Stimulated activated naive CD4-positive, alpha-beta T cell (primary cell): ENCODE measurements around the gene SEMA3F.

Source experiments
- DNase-seq, 6 experiments: peaks; one replicate each; lab custom pipeline; 2025; lab: John Stamatoyannopoulos, UW

Gene SEMA3F

DNA sequence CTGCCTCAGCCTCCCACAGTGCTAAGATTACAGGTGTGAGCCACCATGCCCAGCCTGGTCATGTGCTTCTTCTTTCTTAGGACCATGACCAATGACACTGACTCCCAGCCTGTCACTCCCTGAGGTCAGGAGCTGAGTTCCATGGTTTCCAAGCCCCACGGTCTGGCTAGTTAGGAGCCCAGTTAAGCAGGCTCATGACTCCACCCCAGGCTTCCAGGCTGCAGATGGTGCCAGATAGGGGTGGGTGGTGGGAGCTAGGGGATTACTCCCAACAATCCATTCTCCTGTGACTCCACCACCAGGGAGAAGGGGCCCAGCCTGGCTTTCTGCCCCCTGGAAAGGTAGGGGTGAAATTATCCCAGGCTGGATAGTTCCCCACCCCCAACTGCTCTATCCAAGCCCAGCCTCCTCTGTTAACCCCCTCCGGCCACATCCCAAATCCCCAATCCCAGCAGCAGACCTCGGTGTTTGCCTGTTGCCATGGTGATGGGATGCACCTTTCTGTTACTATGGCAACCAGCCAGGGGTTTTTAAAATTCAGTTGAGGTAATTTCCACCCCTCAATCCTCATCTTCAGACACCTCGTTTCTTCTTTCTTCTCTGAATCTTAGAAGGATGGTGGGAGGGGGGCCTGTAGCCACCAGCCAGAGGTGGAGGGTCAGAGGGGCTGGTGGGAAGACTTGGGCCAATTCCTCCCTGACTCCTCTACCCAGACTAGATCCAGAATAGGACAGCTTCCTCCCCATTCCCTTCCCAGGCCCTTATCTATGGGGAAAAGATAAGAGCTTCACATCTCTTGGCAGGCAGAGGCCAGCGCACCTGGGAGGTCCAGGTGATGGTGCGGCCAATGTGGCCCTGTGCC, 22.5 kb upstream of the SEMA3F start:
- DNase-seq, result no peak

DNA sequence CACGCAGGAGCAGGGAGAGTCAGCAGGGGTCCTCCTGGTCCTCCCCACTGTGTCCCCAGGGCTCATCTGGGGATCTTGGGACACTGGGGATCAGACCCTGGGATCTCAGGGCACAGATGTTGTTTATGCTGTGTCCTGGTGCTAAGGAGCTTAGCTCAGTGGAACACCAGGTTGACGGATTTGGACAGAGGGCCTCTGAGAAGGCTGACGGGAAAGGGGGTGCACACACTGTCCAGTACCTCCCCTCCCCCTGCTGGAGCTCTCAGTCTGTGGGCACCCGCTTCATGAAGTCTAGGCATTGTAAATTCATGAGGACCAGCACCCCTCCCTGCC, 21.9 kb upstream of the SEMA3F start:
- no peak for DNase-seq

- no peak for DNase-seq
These were observed 20.8 kb upstream of the SEMA3F start for GRCh38 chr3:50134367-50134766.

DNA sequence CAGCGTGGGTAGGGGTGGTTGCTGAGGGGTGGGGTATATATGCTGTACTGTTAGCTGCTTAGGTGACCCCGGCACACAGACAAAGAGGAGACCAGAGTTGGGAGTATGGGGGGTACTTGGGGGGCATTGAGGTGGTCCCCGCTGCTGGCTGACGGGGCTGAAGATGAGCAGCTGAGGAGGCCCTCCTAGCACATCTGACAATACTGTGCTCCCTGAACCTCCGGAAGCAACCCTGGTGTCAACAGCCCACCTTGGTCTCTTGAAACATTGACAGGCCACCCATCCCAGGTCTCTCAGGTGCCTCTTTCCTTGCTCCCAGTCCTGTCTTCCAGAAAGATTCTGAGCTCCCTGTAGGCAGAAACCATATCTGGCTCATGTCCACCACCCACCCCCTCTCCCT, 19.2 kb upstream of the SEMA3F start:
- DNase-seq, result no peak

DNA sequence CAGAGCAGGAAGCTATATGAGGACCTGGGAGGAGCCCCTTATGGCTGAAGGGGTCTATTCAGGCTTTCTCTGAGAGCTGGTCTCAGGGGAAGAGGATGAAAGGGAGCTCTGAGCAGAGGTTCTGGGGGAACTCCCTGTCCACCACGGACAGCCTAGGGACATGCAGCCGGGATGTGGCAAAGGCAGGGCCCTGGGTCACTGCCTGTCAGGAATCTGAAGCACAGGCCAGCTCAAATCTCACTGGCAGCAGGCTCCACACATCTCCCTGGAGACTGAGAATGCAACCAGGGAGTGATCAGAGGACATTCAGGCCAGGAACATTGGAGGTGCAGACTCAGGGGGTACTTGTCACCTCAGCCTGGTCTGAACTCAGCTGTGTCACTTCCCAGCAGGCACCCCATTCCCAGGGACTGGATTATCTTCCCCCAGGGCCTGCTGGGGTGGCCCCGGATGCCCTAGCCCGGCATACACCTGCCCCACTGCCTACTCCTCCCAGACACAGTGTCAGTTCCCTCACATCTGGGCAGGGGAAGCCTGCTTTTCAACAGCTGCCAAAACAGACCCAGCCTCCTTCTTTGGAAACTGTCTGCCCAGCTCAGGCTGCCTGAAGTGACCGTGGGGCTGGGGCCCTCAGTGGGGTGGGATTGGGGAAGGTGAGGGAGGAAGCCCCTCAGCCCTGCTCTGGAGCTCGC, 18.3 kb upstream of the SEMA3F start:
- no peak for DNase-seq

GRCh38 chr3:50137531-50137930, 17.6 kb upstream of the SEMA3F start:
- DNase-seq, result no peak

GRCh38 chr3:50138266-50139200, 16.6 kb upstream of the SEMA3F start:
- DNase-seq, result no peak

DNA sequence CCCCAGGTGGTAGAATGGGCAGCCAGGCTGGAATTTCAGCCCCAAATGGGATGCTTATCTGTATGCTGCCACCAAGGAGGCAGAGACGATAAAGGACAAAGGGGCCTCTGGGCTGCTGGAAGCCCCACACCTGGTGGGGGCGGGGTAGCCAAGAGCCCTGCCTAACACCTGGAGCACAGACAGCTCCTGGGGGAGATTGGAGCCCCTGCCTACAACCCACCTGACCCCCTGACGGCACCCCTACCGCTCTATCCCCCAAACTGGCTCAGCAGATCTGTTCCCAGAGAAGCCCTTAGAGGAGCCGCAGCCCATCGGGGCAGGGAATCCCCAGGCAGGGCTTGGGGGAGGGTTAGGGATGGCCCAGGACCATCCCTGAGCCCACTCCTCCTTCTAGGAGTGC, 15.8 kb upstream of the SEMA3F start:
- DNase-seq, result no peak

- no peak for DNase-seq
These were observed 15.3 kb upstream of the SEMA3F start for GRCh38 chr3:50139718-50140423.

DNA sequence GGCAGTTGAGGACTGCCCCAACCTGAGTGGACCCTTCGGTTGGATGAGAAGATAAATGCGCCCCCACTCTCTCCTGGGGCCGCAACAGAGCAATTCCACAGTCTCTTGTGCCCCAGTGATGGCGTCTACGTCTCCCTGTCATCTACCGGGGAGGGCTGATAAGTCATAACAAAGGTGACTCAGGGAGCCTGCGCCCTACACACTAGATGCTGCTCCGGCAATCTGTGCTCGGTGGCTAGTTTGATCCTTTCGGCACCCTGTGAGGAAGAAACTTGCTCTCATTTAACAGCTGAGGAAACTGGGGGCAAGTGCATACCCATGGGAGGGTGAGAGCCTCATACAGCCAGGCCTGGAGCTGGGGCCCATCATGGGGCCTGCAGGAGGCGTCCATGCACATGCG, 14.1 kb upstream of the SEMA3F start:
- DNase-seq, result no peak

DNA sequence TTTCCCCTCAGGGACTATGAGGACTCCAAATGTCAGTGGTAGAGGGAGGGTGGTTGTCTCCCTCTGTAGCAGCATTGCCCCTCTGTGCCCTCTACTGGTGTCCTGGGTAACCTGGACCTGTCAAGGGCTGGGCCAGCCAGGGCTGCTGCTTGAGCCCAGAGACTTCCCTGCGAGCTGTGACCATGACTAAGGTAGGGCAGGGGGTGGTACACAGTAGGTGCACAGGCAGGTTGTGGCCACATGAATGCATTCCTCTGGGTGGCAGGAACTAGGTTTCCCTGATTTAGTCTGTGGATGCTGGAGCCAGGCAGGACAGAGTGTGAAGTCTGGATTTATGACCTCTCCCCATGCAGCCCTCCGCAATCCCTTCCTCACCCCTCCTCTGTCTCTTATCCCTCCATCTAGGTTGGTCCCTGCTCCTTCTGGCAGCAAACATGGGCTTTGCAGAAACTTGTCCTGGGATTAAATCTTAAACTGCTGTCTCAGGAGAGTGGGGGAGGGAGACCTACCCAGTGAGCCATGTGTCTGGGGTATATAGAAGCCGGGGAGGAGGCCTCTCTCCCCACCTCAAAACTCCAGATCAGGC, 8.7 kb upstream of the SEMA3F start:
- no peak for DNase-seq

DNA sequence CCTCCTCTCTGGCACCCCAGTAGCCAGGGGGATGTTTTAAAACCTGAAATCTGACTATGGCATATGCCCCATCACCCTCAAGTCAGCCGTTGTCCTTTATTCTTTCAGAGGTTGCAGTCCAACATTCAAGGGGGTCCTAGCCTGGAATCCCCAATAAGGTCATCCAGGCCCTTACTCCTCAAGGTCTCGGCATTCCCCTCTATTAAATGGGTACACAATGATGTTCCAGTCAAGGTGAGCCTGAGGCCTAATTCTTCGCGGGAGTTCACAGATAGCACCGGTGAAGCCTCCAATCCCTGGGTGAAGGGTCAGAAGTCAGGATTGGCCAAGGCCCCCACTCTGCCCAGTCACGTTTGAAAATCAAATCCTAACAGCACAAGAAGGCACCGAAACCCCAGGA, 8.1 kb upstream of the SEMA3F start:
- DNase-seq, result no peak

DNA sequence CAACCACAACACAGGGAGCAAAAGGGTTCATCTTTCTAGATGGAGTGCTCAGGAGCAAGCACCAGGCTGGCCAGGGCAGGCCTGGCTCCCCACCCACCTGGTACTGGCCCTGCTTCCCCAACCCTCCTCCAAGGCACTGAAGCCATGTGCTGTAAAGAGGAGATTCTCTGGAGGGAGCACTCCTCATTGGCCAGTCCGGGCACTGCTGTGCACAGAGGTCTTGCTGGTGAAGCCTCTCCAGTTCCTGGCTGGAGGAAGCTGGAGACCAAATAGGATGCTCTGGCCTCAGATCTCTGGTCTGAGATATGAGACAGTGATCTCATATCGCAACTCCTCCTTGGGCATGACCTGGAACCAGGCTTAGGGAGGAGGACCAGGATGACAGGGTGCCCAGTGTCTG, 7.7 kb upstream of the SEMA3F start:
- no peak for DNase-seq

- no peak for DNase-seq
These were observed 7.3 kb upstream of the SEMA3F start for GRCh38 chr3:50147861-50148260.

- no peak for DNase-seq
These were observed 4.7 kb upstream of the SEMA3F start for GRCh38 chr3:50150404-50150750.

GRCh38 chr3:50150863-50151686, 4.0 kb upstream of the SEMA3F start:
- no peak for DNase-seq

DNA sequence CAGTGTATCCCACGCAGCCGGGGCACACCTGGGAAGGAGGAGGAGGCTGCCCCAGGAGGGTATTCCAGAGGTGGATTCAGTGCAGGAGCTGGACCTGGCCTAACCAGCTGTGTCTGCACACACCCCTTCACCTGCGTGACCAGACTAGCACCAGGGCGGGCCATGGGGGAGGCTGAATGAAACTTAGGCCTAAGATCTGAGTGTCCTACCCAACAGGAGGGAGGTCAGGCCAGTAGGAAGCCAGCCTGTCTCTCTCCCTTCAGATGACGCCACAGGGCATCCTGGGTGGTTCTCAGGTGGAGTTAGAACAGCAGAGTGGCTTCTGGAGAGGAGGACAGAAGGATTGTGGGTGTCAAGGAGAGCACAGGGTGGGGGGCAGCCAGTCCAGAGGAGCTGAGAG, 3.4 kb upstream of the SEMA3F start:
- no peak for DNase-seq

DNA sequence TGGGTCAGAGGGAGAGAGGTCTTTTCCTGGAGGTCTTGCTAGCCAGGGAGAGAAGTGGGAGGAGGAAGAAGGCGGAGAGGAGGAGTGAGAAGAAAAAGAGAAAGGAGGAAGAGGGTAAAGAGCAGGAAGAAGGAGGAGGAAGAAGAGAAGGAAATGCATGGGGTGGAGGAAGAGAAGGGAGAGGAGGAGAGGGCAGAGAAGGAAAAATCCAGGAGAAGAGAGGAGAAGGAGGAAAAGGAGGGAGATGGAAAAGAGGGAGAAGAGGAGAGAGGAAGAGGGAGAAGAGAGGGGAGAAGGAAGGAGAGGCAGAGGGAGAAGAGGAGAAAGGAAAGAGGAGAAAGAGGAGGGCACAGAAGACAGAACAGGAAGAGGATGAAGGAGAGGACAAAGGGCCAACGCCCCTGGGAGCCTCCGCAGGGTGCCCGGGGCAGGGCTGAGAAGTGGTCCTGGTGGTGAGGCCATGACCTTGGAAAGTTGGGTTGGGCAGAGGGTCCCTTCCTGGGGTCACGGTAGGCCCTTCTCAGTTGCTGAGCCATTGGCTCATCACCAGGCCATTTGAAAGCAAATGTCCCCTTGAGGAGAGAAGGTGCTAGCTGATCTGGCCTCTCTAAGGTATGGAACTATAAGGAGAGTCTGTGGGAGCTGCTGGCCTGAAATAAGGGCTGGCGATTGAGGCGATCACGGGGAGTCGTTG, 1.2 kb upstream of the SEMA3F start:
- DNase-seq, result no peak

- no peak for DNase-seq
These were observed 666 bp upstream of the SEMA3F start for GRCh38 chr3:50154476-50154839.

- no peak for DNase-seq
These were observed 361 bp downstream of the SEMA3F start for GRCh38 chr3:50155491-50155878.
